GM18861 (cell line): Measurements from ENCODE around the gene CTSV.
A peak's percentile ranks its signal among the peaks of the same experiment; 100 is the strongest.
"Not testable (repeated sequence)": the region's sequence is repeated elsewhere in the genome, so short reads cannot be mapped to it uniquely, and the experiment has no call there.

Experiments
- ATAC-seq: cut with Tn5 transposase; IDR thresholded peaks from one replicate; pipeline ENCODE4 v1.9.1; 2021; ENCODE audit not compliant: unreplicated experiment

CTSV gene

GRCh38 chr9:97045300-97045699, 6.4 kb upstream of the CTSV start:
- no peak for ATAC-seq

- ATAC-seq: no peak
Measured at GRCh38 chr9:97041898-97042297, 3.0 kb upstream of the CTSV start.

GRCh38 chr9:97039514-97039860, 545 bp upstream of the CTSV start:
- no peak for ATAC-seq

- ATAC-seq: not testable (repeated sequence)
Measured at GRCh38 chr9:97023505-97023904, 15.4 kb downstream of the CTSV start.

GRCh38 chr9:97013151-97014132, 25.5 kb downstream of the CTSV start:
- ATAC-seq: peak; percentile 68

- peak; percentile 63 for ATAC-seq
Measured at GRCh38 chr9:97012617-97013016, 26.3 kb downstream of the CTSV start.

GRCh38 chr9:97002195-97002594, 36.7 kb downstream of the CTSV start:
- ATAC-seq: not testable (repeated sequence)

GRCh38 chr9:97001338-97001737, 37.6 kb downstream of the CTSV start:
- not testable (repeated sequence) for ATAC-seq

- not testable (repeated sequence) for ATAC-seq
Measured at GRCh38 chr9:97000139-97000787, 38.7 kb downstream of the CTSV start.

- not testable (repeated sequence) for ATAC-seq
Measured at GRCh38 chr9:96999733-97000132, 39.2 kb downstream of the CTSV start.

- ATAC-seq: not testable (repeated sequence)
Measured at GRCh38 chr9:96997009-96997701, 41.8 kb downstream of the CTSV start.

- not testable (repeated sequence) for ATAC-seq
Measured at GRCh38 chr9:96994531-96995016, 44.4 kb downstream of the CTSV start.

- ATAC-seq: not testable (repeated sequence)
Measured at GRCh38 chr9:96992303-96992702, 46.6 kb downstream of the CTSV start.

GRCh38 chr9:96989747-96990318, 49.1 kb downstream of the CTSV start:
- not testable (repeated sequence) for ATAC-seq

GRCh38 chr9:96984887-96985286, 54.1 kb downstream of the CTSV start:
- not testable (repeated sequence) for ATAC-seq

- not testable (repeated sequence) for ATAC-seq
Measured at GRCh38 chr9:96984139-96984538, 54.8 kb downstream of the CTSV start.

- ATAC-seq: not testable (repeated sequence)
Measured at GRCh38 chr9:96983496-96984122, 55.3 kb downstream of the CTSV start.
